Aorta (tissue), 5 donors: ENCODE measurements around the gene TXNL4A. TPM values are rescaled to one million over a fixed set of nuclear protein-coding genes. Genes with fewer than 3 reads are reported as not detected.
A peak's percentile ranks its signal among the peaks of the same experiment; 100 is the strongest.
"Not testable (repeated sequence)": the region's sequence is repeated elsewhere in the genome, so short reads cannot be mapped to it uniquely, and the experiment has no call there.

Experiments
- ATAC-seq: fragments of 200-7000 bp; cut with Tn5 transposase; one replicate; pipeline ENCODE4 v1.9.1; 2022; ENCODE audit warnings: moderate library complexity; ENCODE audit not compliant: low FRiP score
- DNase-seq, 2 donors: peaks; one replicate each; pipeline ENCODE4 v3.0.0-alpha.2; 2020
- H3K27ac ChIP-seq, 2 donors: one replicate each; pipeline ENCODE4 v1.5.1; 2013; ENCODE audit warnings: low read length in 2 of 2, mild to moderate bottlenecking in 2 of 2, moderate library complexity in 2 of 2, control low read depth in 1 of 2, inconsistent platforms in 1 of 2, low read depth in 1 of 2
- H3K27me3 ChIP-seq, 2 donors: one replicate each; pipeline ENCODE4 v1.6.1; 2013; ENCODE audit warnings: control low read depth in 1 of 2, low read length in 1 of 2, mild to moderate bottlenecking in 1 of 2, moderate library complexity in 1 of 2; ENCODE audit not compliant: insufficient read depth in 2 of 2, control insufficient read depth in 1 of 2
- H3K36me3 ChIP-seq, 2 donors: one replicate each; pipeline ENCODE4 v1.6.1; 2013; ENCODE audit warnings: control low read depth in 1 of 2, low read length in 1 of 2, mild to moderate bottlenecking in 1 of 2; ENCODE audit not compliant: insufficient read depth in 2 of 2, control insufficient read depth in 1 of 2
- H3K4me1 ChIP-seq, 2 donors: one replicate each; pipeline ENCODE4 v1.6.1; 2013; ENCODE audit warnings: low read length in 2 of 2, control low read depth in 1 of 2, mild to moderate bottlenecking in 1 of 2, moderate library complexity in 1 of 2; ENCODE audit not compliant: insufficient read depth in 2 of 2, control insufficient read depth in 1 of 2
- H3K4me3 ChIP-seq, 2 donors: one replicate each; pipeline ENCODE4 v1.5.1; 2013; ENCODE audit warnings: low read length in 2 of 2, control low read depth in 1 of 2, mild to moderate bottlenecking in 1 of 2
- H3K9me3 ChIP-seq: one replicate; pipeline ENCODE4 v1.6.1; 2013; ENCODE audit warnings: mild to moderate bottlenecking, low read length; ENCODE audit not compliant: control insufficient read depth
- WGBS, 2 donors: extraction: QIAGEN DNeasy Blood & Tissue Kit; methylation state at CpG; one replicate each; pipeline ENCODE4 v1.1.7; 2013; 5-methylcytosine and 5-hydroxymethylcytosine counted together
- intact Hi-C, 2 donors: fragments of 100-400 bp; cut with DNase I; formaldehyde crosslinking; loops; one replicate each; pipeline versions ENCODE4 v1.14.2 to v1.15.0; 2022
- polyA plus RNA-seq, 2 donors: library from polyadenylated mRNA; stranded (reverse); fragments of 200-250 nt; gene quantifications; one replicate each; pipeline ENCODE4 v1.2.3, GENCODE V29; 2013
- total RNA-seq, 2 donors: library from RNA; stranded (reverse); fragmentation: NEBNext Ultra II Directional; extraction: Animal tissue kit (Norgen Biotek cat#: 25700); gene quantifications; one replicate each; pipeline ENCODE4 v1.2.1, GENCODE V29; 2021
- donor health status: healthy with polysubstance abuse.
- donor health status: Bipolar disorder and iron deficiency.
- donor health status: DM: no; HTN: no; CAD: no.
- donor health status: DM: no; HTN: no; CAD: no.
- donor health status: DM: yes; HTN: yes; CAD: no.

Gene TXNL4A
- total and polyA plus RNA-seq, 4 donors, result 69.5 to 109 (median 71.9) TPM

- Histone ChIP-seq H3K4me1 (no peaks in the 10 kb centered on the region), H3K27ac (no peak overlapping the region), H3K27me3 (no peaks in the 10 kb centered on the region), H3K36me3 (no peaks in the 10 kb centered on the region), H3K4me3 (no peak overlapping the region), H3K9me3 (no peaks in the 10 kb centered on the region)
- ATAC-seq (no peak), DNase-seq (no peak)
- WGBS, 2 donors, result 69 to 88% methylated on average over 7 of the region's 7 CpGs
- intact Hi-C loops, result no loop called here
These were observed 18.4 kb upstream of the TXNL4A start for GRCh38 chr18:80006724-80007123.

GRCh38 chr18:80004600-80005342 is 16.4 kb upstream of the TXNL4A start:
- Histone ChIP-seq H3K4me3 (no peak overlapping the region), H3K4me1 (no peaks in the 10 kb centered on the region), H3K27me3 (no peaks in the 10 kb centered on the region), H3K36me3 (no peaks in the 10 kb centered on the region), H3K9me3 (no peaks in the 10 kb centered on the region), H3K27ac (no peak overlapping the region)
- ATAC-seq, result no peak
- no peak for DNase-seq
- intact Hi-C loops, result no loop called here
- WGBS, 2 donors, result 75 to 88% methylated on average over 12 of the region's 12 CpGs

- Histone ChIP-seq H3K9me3 (no peaks in the 10 kb centered on the region), H3K27me3 (no peaks in the 10 kb centered on the region), H3K4me3 (no peak overlapping the region), H3K27ac (no peak overlapping the region), H3K4me1 (no peaks in the 10 kb centered on the region), H3K36me3 (no peaks in the 10 kb centered on the region)
- WGBS, 2 donors, result 96 to 97% methylated on average over 5 of the region's 5 CpGs
- intact Hi-C loops, result no loop called here
- ATAC-seq (no peak), DNase-seq (no peak)
These were observed 14.1 kb upstream of the TXNL4A start for GRCh38 chr18:80002468-80002867.

GRCh38 chr18:80000877-80001276 is 12.5 kb upstream of the TXNL4A start:
- H3K27me3 ChIP-seq, result no peaks in the 10 kb centered on the region
- no peak overlapping the region for H3K4me3 ChIP-seq
- 80 to 83% methylated on average over 3 of the region's 3 CpGs for WGBS, 2 donors
- H3K27ac ChIP-seq, result no peak overlapping the region
- no peak for ATAC-seq
- intact Hi-C loops, result no loop called here
- H3K4me1 ChIP-seq, result no peaks in the 10 kb centered on the region
- no peaks in the 10 kb centered on the region for H3K9me3 ChIP-seq
- H3K36me3 ChIP-seq, result no peaks in the 10 kb centered on the region
- DNase-seq, result no peak

GRCh38 chr18:79999701-80000100 is 11.3 kb upstream of the TXNL4A start:
- H3K4me1 ChIP-seq, H3K36me3 ChIP-seq, H3K4me3 ChIP-seq, DNase-seq, intact Hi-C loops, H3K9me3 ChIP-seq, H3K27ac ChIP-seq, H3K27me3 ChIP-seq, ATAC-seq: not testable (repeated sequence)
- 88% methylated on average over 2 of the region's 2 CpGs for WGBS, 2 donors

- 79 to 85% methylated on average over 2 of the region's 2 CpGs for WGBS, 2 donors
- H3K27me3 ChIP-seq, result no peaks in the 10 kb centered on the region
- no peak overlapping the region for H3K4me3 ChIP-seq
- no peaks in the 10 kb centered on the region for H3K4me1 ChIP-seq
- H3K27ac ChIP-seq, result no peak overlapping the region
- intact Hi-C loops, result no loop called here
- no peaks in the 10 kb centered on the region for H3K9me3 ChIP-seq
- DNase-seq (no peak), ATAC-seq (no peak)
- H3K36me3 ChIP-seq, result no peaks in the 10 kb centered on the region
These were observed 3.1 kb upstream of the TXNL4A start for GRCh38 chr18:79991494-79991893.

- no peak for ATAC-seq
- H3K4me3 ChIP-seq, result peak overlapping the region; percentile 60 to 61
These were observed 783 bp upstream of the TXNL4A start for GRCh38 chr18:79989195-79989497.

GRCh38 chr18:79988071-79988450 is 302 bp downstream of the TXNL4A start:
- WGBS, 2 donors, result 0 to 1% methylated on average over 48 of the region's 48 CpGs
- Histone ChIP-seq H3K27me3 (no peaks in the 10 kb centered on the region), H3K4me1 (no peaks in the 10 kb centered on the region), H3K4me3 (peak overlapping the region; percentile 61 to 69), H3K36me3 (no peaks in the 10 kb centered on the region), H3K9me3 (no peaks in the 10 kb centered on the region), H3K27ac (peak overlapping the region; percentile 46 to 60)
- DNase-seq, result peak; percentile 77 to 85
- intact Hi-C loops, result loop anchor here (1.0 to 10.0 kb wide), 6 partner anchors 23 to 119 kb away; partner anchors contain the start of genes ADNP2 (in 2 of the 2), RBFA (in 2 of the 2) and SLC66A2 (in 1 of the 2)
- peak; percentile 82 for ATAC-seq

More at GRCh38 chr18:79989195-79989497, 783 bp upstream of the TXNL4A start:
- H3K36me3 ChIP-seq, result no peaks in the 10 kb centered on the region
- no peaks in the 10 kb centered on the region for H3K4me1 ChIP-seq
- no peaks in the 10 kb centered on the region for H3K27me3 ChIP-seq
- intact Hi-C loops, result loop anchor here (2.0 to 10.0 kb wide), 5 partner anchors 22 to 118 kb away; partner anchors contain the start of genes ADNP2 (in 2 of the 2), RBFA (in 1 of the 2) and SLC66A2 (in 1 of the 2)
- DNase-seq, result peak in 1 of 2 donors; percentile 65
- H3K9me3 ChIP-seq, result no peaks in the 10 kb centered on the region
- WGBS, 2 donors, result 43 to 56% methylated on average over 14 of the region's 14 CpGs
- peak overlapping the region in 1 of 2 donors; percentile 16 for H3K27ac ChIP-seq

GRCh38 chr18:79987566-79987965 is 797 bp downstream of the TXNL4A start:
- Histone ChIP-seq H3K4me3 (peak overlapping the region; percentile 61 to 69), H3K36me3 (no peaks in the 10 kb centered on the region), H3K4me1 (no peaks in the 10 kb centered on the region), H3K9me3 (no peaks in the 10 kb centered on the region), H3K27me3 (no peaks in the 10 kb centered on the region), H3K27ac (no peak overlapping the region)
- WGBS, 2 donors, result 0% methylated on average over 6 of the region's 6 CpGs
- intact Hi-C loops, result loop anchor here (5.0 to 10.0 kb wide), 4 partner anchors 35 to 120 kb away; partner anchors contain the start of genes ADNP2 (in 2 of the 2), RBFA (in 1 of the 2) and SLC66A2 (in 1 of the 2)
- ATAC-seq (no peak), DNase-seq (no peak)
